ENCODE measurements around the gene HSF2BP. TPM values are rescaled to one million over a fixed set of nuclear protein-coding genes. Genes with fewer than 3 reads are reported as not detected.
"Not testable (repeated sequence)": the region's sequence is repeated elsewhere in the genome, so short reads cannot be mapped to it uniquely, and the experiment has no call there.

Gene HSF2BP
- polyA plus RNA-seq, 2 donors, result 0.26 to 0.28 TPM

GRCh38 chr21:43516860-43517627 lies 142.2 kb downstream of the HSF2BP start:
- H3K27ac ChIP-seq (ENCODE audit: low read depth in 2 of 2, low read length in 1 of 2); H3K9me3 ChIP-seq (ENCODE audit: control insufficient read depth in 2 of 2, insufficient read depth in 1 of 2, low read depth in 1 of 2, low read length in 1 of 2); H3K4me1 ChIP-seq (ENCODE audit: control insufficient read depth in 2 of 2, insufficient read depth in 2 of 2, low read length in 1 of 2); H3K4me3 ChIP-seq (ENCODE audit: low read depth in 1 of 2, low read length in 2 of 2); H3K36me3 ChIP-seq (ENCODE audit: control insufficient read depth in 2 of 2, insufficient read depth in 2 of 2, low read length in 1 of 2); H3K27me3 ChIP-seq (ENCODE audit: control insufficient read depth in 1 of 2, insufficient read depth in 2 of 2, low read length in 2 of 2): not testable (repeated sequence)
- WGBS, 2 donors, result no CpG with 5 or more reads among the region's 10 CpGs

GRCh38 chr21:43516295-43516847 lies 142.9 kb downstream of the HSF2BP start:
- H3K27me3 ChIP-seq (ENCODE audit: control insufficient read depth in 1 of 2, insufficient read depth in 2 of 2, low read length in 2 of 2); H3K4me1 ChIP-seq (ENCODE audit: control insufficient read depth in 2 of 2, insufficient read depth in 2 of 2, low read length in 1 of 2); H3K27ac ChIP-seq (ENCODE audit: low read depth in 2 of 2, low read length in 1 of 2); H3K4me3 ChIP-seq (ENCODE audit: low read depth in 1 of 2, low read length in 2 of 2); H3K9me3 ChIP-seq (ENCODE audit: control insufficient read depth in 2 of 2, insufficient read depth in 1 of 2, low read depth in 1 of 2, low read length in 1 of 2); H3K36me3 ChIP-seq (ENCODE audit: control insufficient read depth in 2 of 2, insufficient read depth in 2 of 2, low read length in 1 of 2): not testable (repeated sequence)
- WGBS, 2 donors, result no CpG with 5 or more reads among the region's 4 CpGs

- not testable (repeated sequence) for H3K27ac ChIP-seq (ENCODE audit: low read depth in 2 of 2, low read length in 1 of 2); H3K9me3 ChIP-seq (ENCODE audit: control insufficient read depth in 2 of 2, insufficient read depth in 1 of 2, low read depth in 1 of 2, low read length in 1 of 2); H3K27me3 ChIP-seq (ENCODE audit: control insufficient read depth in 1 of 2, insufficient read depth in 2 of 2, low read length in 2 of 2); H3K4me3 ChIP-seq (ENCODE audit: low read depth in 1 of 2, low read length in 2 of 2); H3K4me1 ChIP-seq (ENCODE audit: control insufficient read depth in 2 of 2, insufficient read depth in 2 of 2, low read length in 1 of 2); H3K36me3 ChIP-seq (ENCODE audit: control insufficient read depth in 2 of 2, insufficient read depth in 2 of 2, low read length in 1 of 2)
- WGBS, 2 donors, result no CpG with 5 or more reads among the region's 3 CpGs
Measured at GRCh38 chr21:43514834-43515233, 144.5 kb downstream of the HSF2BP start.

GRCh38 chr21:43513023-43513422 lies 146.3 kb downstream of the HSF2BP start:
- not testable (repeated sequence) for H3K36me3 ChIP-seq (ENCODE audit: control insufficient read depth in 2 of 2, insufficient read depth in 2 of 2, low read length in 1 of 2); H3K27ac ChIP-seq (ENCODE audit: low read depth in 2 of 2, low read length in 1 of 2); H3K9me3 ChIP-seq (ENCODE audit: control insufficient read depth in 2 of 2, insufficient read depth in 1 of 2, low read depth in 1 of 2, low read length in 1 of 2); H3K4me3 ChIP-seq (ENCODE audit: low read depth in 1 of 2, low read length in 2 of 2); H3K4me1 ChIP-seq (ENCODE audit: control insufficient read depth in 2 of 2, insufficient read depth in 2 of 2, low read length in 1 of 2); H3K27me3 ChIP-seq (ENCODE audit: control insufficient read depth in 1 of 2, insufficient read depth in 2 of 2, low read length in 2 of 2)
- no CpG with 5 or more reads among the region's 3 CpGs for WGBS, 2 donors

- H3K27me3 ChIP-seq (ENCODE audit: control insufficient read depth in 1 of 2, insufficient read depth in 2 of 2, low read length in 2 of 2); H3K4me1 ChIP-seq (ENCODE audit: control insufficient read depth in 2 of 2, insufficient read depth in 2 of 2, low read length in 1 of 2); H3K4me3 ChIP-seq (ENCODE audit: low read depth in 1 of 2, low read length in 2 of 2); H3K27ac ChIP-seq (ENCODE audit: low read depth in 2 of 2, low read length in 1 of 2); H3K9me3 ChIP-seq (ENCODE audit: control insufficient read depth in 2 of 2, insufficient read depth in 1 of 2, low read depth in 1 of 2, low read length in 1 of 2); H3K36me3 ChIP-seq (ENCODE audit: control insufficient read depth in 2 of 2, insufficient read depth in 2 of 2, low read length in 1 of 2): not testable (repeated sequence)
- no CpG with 5 or more reads among the region's 4 CpGs for WGBS, 2 donors
Measured at GRCh38 chr21:43511209-43511608, 148.1 kb downstream of the HSF2BP start.

GRCh38 chr21:43510669-43511068 lies 148.6 kb downstream of the HSF2BP start:
- WGBS, 2 donors, result no CpG with 5 or more reads among the region's 3 CpGs
- H3K27ac ChIP-seq (ENCODE audit: low read depth in 2 of 2, low read length in 1 of 2); H3K9me3 ChIP-seq (ENCODE audit: control insufficient read depth in 2 of 2, insufficient read depth in 1 of 2, low read depth in 1 of 2, low read length in 1 of 2); H3K4me1 ChIP-seq (ENCODE audit: control insufficient read depth in 2 of 2, insufficient read depth in 2 of 2, low read length in 1 of 2); H3K4me3 ChIP-seq (ENCODE audit: low read depth in 1 of 2, low read length in 2 of 2); H3K36me3 ChIP-seq (ENCODE audit: control insufficient read depth in 2 of 2, insufficient read depth in 2 of 2, low read length in 1 of 2); H3K27me3 ChIP-seq (ENCODE audit: control insufficient read depth in 1 of 2, insufficient read depth in 2 of 2, low read length in 2 of 2): not testable (repeated sequence)

- not testable (repeated sequence) for H3K9me3 ChIP-seq (ENCODE audit: control insufficient read depth in 2 of 2, insufficient read depth in 1 of 2, low read depth in 1 of 2, low read length in 1 of 2); H3K36me3 ChIP-seq (ENCODE audit: control insufficient read depth in 2 of 2, insufficient read depth in 2 of 2, low read length in 1 of 2); H3K27me3 ChIP-seq (ENCODE audit: control insufficient read depth in 1 of 2, insufficient read depth in 2 of 2, low read length in 2 of 2); H3K27ac ChIP-seq (ENCODE audit: low read depth in 2 of 2, low read length in 1 of 2); H3K4me1 ChIP-seq (ENCODE audit: control insufficient read depth in 2 of 2, insufficient read depth in 2 of 2, low read length in 1 of 2); H3K4me3 ChIP-seq (ENCODE audit: low read depth in 1 of 2, low read length in 2 of 2)
- WGBS, 2 donors, result no CpG with 5 or more reads among the region's 13 CpGs
Measured at GRCh38 chr21:43503892-43504291, 155.4 kb downstream of the HSF2BP start.

- not testable (repeated sequence) for H3K27me3 ChIP-seq (ENCODE audit: control insufficient read depth in 1 of 2, insufficient read depth in 2 of 2, low read length in 2 of 2); H3K4me1 ChIP-seq (ENCODE audit: control insufficient read depth in 2 of 2, insufficient read depth in 2 of 2, low read length in 1 of 2)
Measured at GRCh38 chr21:43503075-43503750, 156.1 kb downstream of the HSF2BP start.

GRCh38 chr21:43502407-43503071 lies 156.7 kb downstream of the HSF2BP start:
- not testable (repeated sequence) for H3K9me3 ChIP-seq (ENCODE audit: control insufficient read depth in 2 of 2, insufficient read depth in 1 of 2, low read depth in 1 of 2, low read length in 1 of 2); H3K27me3 ChIP-seq (ENCODE audit: control insufficient read depth in 1 of 2, insufficient read depth in 2 of 2, low read length in 2 of 2); H3K4me1 ChIP-seq (ENCODE audit: control insufficient read depth in 2 of 2, insufficient read depth in 2 of 2, low read length in 1 of 2); H3K36me3 ChIP-seq (ENCODE audit: control insufficient read depth in 2 of 2, insufficient read depth in 2 of 2, low read length in 1 of 2); H3K4me3 ChIP-seq (ENCODE audit: low read depth in 1 of 2, low read length in 2 of 2); H3K27ac ChIP-seq (ENCODE audit: low read depth in 2 of 2, low read length in 1 of 2)
- no CpG with 5 or more reads among the region's 23 CpGs for WGBS, 2 donors

More at GRCh38 chr21:43503075-43503750, 156.1 kb downstream of the HSF2BP start:
- no CpG with 5 or more reads among the region's 15 CpGs for WGBS, 2 donors
- not testable (repeated sequence) for H3K9me3 ChIP-seq (ENCODE audit: control insufficient read depth in 2 of 2, insufficient read depth in 1 of 2, low read depth in 1 of 2, low read length in 1 of 2); H3K4me3 ChIP-seq (ENCODE audit: low read depth in 1 of 2, low read length in 2 of 2); H3K36me3 ChIP-seq (ENCODE audit: control insufficient read depth in 2 of 2, insufficient read depth in 2 of 2, low read length in 1 of 2); H3K27ac ChIP-seq (ENCODE audit: low read depth in 2 of 2, low read length in 1 of 2)
